ENCODE results near the gene AP1B1. TPM values are rescaled to one million over a fixed set of nuclear protein-coding genes. Genes with fewer than 3 reads are reported as not detected.

The AP1B1 gene
- total and polyA plus RNA-seq, 2 donors (not counting 1 experiment from before 2014, with no cell fraction given): 139 to 174 TPM

DNA sequence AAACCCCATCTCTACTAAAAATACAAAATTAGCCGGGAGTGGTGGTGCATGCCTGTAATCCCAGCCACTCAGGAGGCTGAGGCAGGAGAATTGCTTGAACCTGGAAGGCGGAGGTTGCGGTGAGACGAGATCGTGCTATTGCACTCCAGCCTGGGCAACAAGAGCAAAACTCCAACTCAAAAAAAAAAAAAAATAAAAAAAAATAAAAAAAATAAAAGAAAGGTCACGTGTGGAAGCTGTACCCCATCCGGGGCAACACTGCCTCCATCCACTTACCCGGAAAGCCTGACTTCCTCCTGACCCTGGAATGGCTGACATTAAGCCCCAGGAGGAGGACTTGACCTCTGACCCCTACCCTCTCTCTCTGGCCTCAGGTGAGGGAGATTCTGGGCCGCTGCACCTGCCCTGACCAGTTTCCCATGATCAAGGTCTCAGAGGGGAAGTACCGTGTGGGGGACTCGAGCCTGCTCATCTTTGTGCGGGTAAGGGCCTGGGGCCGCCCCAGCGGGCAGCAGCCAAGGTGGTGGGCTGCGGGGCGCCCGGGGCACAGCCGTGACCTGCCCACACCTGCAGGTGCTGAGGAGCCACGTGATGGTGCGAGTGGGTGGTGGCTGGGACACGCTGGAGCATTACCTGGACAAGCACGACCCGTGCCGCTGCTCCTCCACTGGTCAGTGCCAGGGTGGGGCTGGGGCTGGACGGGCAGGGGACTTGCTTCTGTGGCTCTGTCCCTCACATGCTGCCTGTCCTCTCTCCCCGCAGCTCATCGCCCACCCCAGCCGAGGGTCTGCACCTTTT is 78.1 kb downstream of the AP1B1 start:
- TF ChIP-seq, protein P1, sequence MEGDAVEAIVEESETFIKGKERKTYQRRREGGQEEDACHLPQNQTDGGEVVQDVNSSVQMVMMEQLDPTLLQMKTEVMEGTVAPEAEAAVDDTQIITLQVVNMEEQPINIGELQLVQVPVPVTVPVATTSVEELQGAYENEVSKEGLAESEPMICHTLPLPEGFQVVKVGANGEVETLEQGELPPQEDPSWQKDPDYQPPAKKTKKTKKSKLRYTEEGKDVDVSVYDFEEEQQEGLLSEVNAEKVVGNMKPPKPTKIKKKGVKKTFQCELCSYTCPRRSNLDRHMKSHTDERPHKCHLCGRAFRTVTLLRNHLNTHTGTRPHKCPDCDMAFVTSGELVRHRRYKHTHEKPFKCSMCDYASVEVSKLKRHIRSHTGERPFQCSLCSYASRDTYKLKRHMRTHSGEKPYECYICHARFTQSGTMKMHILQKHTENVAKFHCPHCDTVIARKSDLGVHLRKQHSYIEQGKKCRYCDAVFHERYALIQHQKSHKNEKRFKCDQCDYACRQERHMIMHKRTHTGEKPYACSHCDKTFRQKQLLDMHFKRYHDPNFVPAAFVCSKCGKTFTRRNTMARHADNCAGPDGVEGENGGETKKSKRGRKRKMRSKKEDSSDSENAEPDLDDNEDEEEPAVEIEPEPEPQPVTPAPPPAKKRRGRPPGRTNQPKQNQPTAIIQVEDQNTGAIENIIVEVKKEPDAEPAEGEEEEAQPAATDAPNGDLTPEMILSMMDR (IDR thresholded peaks at IDR 0.05): no peak
- TF ChIP-seq EZH2 (IDR thresholded peaks at IDR 0.05; ENCODE audit: borderline replicate concordance, insufficient read depth, low read depth, low read length, poor library complexity, severe bottlenecking): no peak
- Histone ChIP-seq H3K4me2 (replicated peaks; ENCODE audit: low read depth, low read length, poor library complexity, severe bottlenecking) (peak overlapping the region; percentile 14), H3K36me3 (replicated peaks in 1 of 2; ENCODE audit: control extremely low read depth in 1 of 2, control insufficient read depth in 1 of 2, extremely low read depth in 1 of 2, insufficient read depth in 2 of 2, low read length in 1 of 2) (no peaks in the 10 kb centered on the region), H3K4me3 (ENCODE audit: control extremely low read depth in 1 of 5, extremely low read depth in 1 of 5, insufficient read depth in 1 of 5, low read depth in 2 of 5, low read length in 4 of 5) (no peak overlapping the region), H3K4me1 (ENCODE audit: control insufficient read depth in 2 of 2, insufficient read depth in 2 of 2, low read length in 2 of 2) (peaks cover 38 to 53% of the 10 kb centered on the region in 2 donors), H2AFZ (ENCODE audit: insufficient read depth, low read depth, low read length, poor library complexity, severe bottlenecking) (no peak overlapping the region), H3K27ac (ENCODE audit: low read length in 2 of 2) (no peak overlapping the region), H3K79me2 (ENCODE audit: control insufficient read depth, insufficient read depth, low read length) (peaks cover 2% of the 10 kb centered on the region), H4K20me1 (ENCODE audit: control insufficient read depth, insufficient read depth, low read length, poor library complexity, severe bottlenecking) (peaks cover 7% of the 10 kb centered on the region), H3K9me3 (ENCODE audit: control extremely low read depth in 1 of 3, control insufficient read depth in 2 of 3, insufficient read depth in 1 of 3, low read length in 2 of 3) (peaks cover 0 to 33% (median 0%) of the 10 kb centered on the region in 3 donors), H3K27me3 (replicated peaks in 1 of 4; ENCODE audit: control extremely low read depth in 1 of 4, control insufficient read depth in 3 of 4, insufficient read depth in 4 of 4, low read length in 3 of 4) (peaks cover 0 to 77% (median 37%) of the 10 kb centered on the region in 4 experiments), H3K9ac (ENCODE audit: low read length) (no peak overlapping the region)
- peaks cover 42% of the 10 kb centered on the region for H3K27me3 Mint-ChIP-seq
- peaks cover 40% of the 10 kb centered on the region for H3K4me1 Mint-ChIP-seq
- no peak overlapping the region for H3K27ac Mint-ChIP-seq
- H3K4me3 Mint-ChIP-seq: no peak overlapping the region
- WGBS (ENCODE audit: insufficient coverage): 53% methylated on average over 18 of the region's 28 CpGs
- CTCF ChIA-PET: interaction anchor here (0.8 kb wide), 1 partner anchor 27 kb away, joined by 3 read pairs; no protein-coding TSS in a partner anchor
- no peaks in the 10 kb centered on the region for H3K9me3 Mint-ChIP-seq (ENCODE audit: insufficient read depth)
- intact Hi-C loops (cut with micrococcal nuclease): no loop called here
- POLR2A ChIA-PET: no interaction called here
- DNase-seq (no peak), ATAC-seq (ENCODE audit: low read depth) (no peak)

All from B cell (primary cell).